ENCODE measurements around the gene ASAP3.
"Not testable (repeated sequence)": the region's sequence is repeated elsewhere in the genome, so short reads cannot be mapped to it uniquely, and the experiment has no call there.

Gene ASAP3

GRCh38 chr1:23385119-23385621 is 98.8 kb downstream of the ASAP3 start:
- no peak for DNase-seq (ENCODE audit: low read depth, low spot score)

GRCh38 chr1:23384312-23385058 is 99.5 kb downstream of the ASAP3 start:
- DNase-seq (ENCODE audit: low read depth, low spot score) = no peak
- no peak overlapping the region for H3K4me3 ChIP-seq (ENCODE audit: low read length)

More at GRCh38 chr1:23385119-23385621, 98.8 kb downstream of the ASAP3 start:
- no peak overlapping the region for H3K4me3 ChIP-seq (ENCODE audit: low read length)

- DNase-seq (ENCODE audit: low read depth, low spot score) = no peak
- no peak overlapping the region for H3K4me3 ChIP-seq (ENCODE audit: low read length)
Measured at GRCh38 chr1:23383577-23384311, 100.2 kb downstream of the ASAP3 start.

- no peak overlapping the region for H3K4me3 ChIP-seq (ENCODE audit: low read length)
- no peak for DNase-seq (ENCODE audit: low read depth, low spot score)
Measured at GRCh38 chr1:23381233-23381885, 102.6 kb downstream of the ASAP3 start.

- H3K4me3 ChIP-seq (ENCODE audit: low read length) = no peak overlapping the region
- no peak for DNase-seq (ENCODE audit: low read depth, low spot score)
Measured at GRCh38 chr1:23380719-23381118, 103.3 kb downstream of the ASAP3 start.

GRCh38 chr1:23380236-23380635 is 103.7 kb downstream of the ASAP3 start:
- H3K4me3 ChIP-seq (ENCODE audit: low read length); DNase-seq (ENCODE audit: low read depth, low spot score): not testable (repeated sequence)

Data from Jurkat, Clone E6-1 (cell line).